ENCODE measurements around the gene ABCG8. TPM values are rescaled to one million over a fixed set of nuclear protein-coding genes. Genes with fewer than 3 reads are reported as not detected.
A peak's percentile ranks its signal among the peaks of the same experiment; 100 is the strongest.

ABCG8 gene
- total RNA-seq, result under 1 TPM; 0.53 to 0.67 TPM
- long read RNA-seq, result 0 reads

DNA sequence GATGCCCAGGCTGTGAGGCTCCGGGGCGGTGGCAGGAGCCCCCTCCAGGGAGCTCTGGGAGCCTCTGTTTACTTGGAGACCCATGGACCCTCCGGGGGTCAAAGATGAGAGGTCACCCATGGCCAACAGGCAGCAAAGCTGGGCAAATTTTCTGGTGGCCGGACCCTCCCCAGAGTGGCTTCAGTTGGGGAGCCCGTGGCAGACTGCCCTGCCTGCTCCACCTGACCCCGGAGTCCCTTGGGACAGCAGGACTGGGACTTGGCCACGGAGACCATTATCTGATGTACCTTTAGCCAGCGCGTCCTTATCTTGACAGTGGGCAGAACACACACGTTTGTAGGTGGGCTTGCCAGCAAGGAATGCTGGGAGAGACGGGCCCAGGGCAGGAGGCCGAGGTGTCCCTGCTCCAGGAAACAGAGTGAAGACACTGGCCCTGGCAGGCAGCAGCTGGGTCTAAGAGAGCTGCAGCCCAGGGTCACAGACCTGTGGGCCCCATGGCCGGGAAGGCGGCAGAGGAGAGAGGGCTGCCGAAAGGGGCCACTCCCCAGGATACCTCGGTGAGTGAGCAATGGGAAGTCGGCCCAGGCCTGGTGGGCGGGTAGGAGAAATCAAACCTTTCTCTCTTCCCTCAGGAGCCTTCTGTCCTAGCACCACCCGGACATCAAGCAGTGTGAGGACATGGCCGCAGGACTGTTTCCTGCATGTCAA, at the start of gene ABCG8, which contains the start of gene ABCG5:
Gene ABCG8, plus strand, starts transcription at position 412 of the 708 bp plus-strand sequence. Its CDS starts 83 bp downstream, at position 495.
Gene ABCG5, minus strand, starts transcription at position 280 of the 708 bp plus-strand sequence. Its CDS starts 160 bp downstream, at position 120.
- no peak for DNase-seq
- intact Hi-C loops (cut with DNase I, micrococcal nuclease), result no loop called here
- no peak for ATAC-seq

DNA sequence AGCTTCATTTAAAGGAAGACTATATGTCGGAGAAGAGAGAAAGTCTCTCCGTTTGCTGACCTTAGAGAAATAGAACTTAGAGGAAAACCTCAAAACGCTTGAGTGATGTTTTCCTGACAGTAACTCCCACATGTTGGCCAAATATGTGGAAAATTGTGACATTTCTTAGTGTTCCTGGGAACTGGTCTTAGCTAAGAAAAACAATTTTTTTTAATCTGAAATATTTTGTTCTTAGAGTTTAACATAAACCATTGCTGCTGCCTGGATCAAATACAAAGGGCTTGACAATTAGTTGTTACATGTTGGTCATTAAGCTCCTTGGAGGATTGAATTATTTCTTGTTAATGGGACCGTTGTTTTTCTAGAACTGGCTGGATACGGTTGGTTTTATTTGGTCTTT, 48.6 kb upstream of the ABCG8 start:
- intact Hi-C loops (cut with DNase I, micrococcal nuclease), result no loop called here
- DNase-seq, result no peak
- ATAC-seq, result no peak

DNA sequence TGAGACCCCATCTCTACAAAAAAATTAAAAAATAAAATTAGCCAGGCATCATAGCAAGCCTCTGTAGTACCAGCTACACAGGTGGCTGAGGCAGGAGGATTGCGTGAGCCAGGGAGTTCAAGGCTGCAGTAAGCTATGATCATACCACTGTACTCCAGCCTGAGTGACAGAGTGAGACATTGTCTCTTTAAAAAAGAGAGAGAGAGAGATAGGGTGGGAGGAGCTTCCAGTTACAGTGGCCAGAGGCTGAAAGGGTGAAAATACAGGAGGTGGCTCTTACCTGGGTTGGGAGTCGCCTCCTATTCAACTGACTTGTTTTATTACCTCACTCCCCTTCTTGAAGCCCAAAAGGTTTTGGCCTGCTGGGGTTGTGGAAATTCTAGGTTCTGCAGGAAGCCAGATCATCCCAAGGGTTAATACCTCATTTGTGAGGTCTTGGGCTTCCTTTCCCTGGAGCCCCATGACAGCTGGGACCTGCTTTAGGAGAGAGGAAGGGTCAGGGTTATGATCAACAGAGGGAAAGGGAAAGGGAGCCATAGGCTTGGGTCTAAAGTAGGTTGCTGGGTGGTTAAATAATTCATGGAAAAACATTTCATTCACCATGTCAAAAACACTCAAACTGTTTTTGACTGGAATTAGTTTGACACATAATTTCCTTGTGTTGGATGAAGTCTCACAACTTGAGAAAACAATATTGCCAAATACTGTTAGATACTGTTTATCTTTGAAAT, 47.6 kb upstream of the ABCG8 start:
- DNase-seq (no peak), ATAC-seq (peak; percentile 63)
- intact Hi-C loops (cut with DNase I, micrococcal nuclease), result no loop called here

DNA sequence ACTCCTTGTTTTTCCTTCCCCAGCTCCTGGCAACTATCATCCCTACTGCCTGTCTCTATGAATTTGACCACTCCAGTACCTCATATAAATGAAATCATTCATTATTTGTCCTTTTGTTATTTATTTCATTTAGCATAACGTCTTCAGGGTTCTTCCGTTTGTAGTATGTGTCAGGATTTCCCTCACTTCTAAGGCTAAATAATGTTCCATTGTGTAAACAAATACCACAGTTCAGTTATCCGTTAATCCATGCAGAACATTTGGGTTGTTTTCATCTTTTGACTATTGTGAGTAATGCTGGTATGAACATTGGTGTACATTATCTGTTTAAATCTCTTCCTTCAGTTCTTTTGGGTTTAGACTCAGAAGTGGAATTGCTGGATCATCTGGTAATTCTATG, 46.1 kb upstream of the ABCG8 start:
- ATAC-seq, result no peak
- DNase-seq, result no peak
- intact Hi-C loops (cut with DNase I, micrococcal nuclease), result no loop called here

DNA sequence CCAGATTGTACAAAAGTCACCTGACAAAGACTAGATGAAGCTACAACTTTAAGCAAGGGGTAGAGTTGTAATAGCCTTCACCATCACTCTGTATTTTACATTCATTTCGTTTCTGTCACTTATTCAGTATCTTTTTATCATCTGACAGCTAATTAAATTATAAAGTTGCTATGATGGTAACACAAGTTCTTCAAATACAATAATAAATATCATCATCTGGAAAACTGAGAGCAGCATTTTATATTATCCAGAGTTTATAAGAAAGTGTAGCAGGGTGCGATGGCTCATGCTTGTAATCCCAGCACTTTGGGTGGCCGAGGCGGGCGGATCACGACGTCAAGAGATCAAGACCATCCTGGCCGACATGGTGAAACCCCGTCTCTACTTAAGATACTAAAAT, 43.8 kb upstream of the ABCG8 start:
- ATAC-seq, result no peak
- intact Hi-C loops (cut with DNase I, micrococcal nuclease), result no loop called here
- no peak for DNase-seq

DNA sequence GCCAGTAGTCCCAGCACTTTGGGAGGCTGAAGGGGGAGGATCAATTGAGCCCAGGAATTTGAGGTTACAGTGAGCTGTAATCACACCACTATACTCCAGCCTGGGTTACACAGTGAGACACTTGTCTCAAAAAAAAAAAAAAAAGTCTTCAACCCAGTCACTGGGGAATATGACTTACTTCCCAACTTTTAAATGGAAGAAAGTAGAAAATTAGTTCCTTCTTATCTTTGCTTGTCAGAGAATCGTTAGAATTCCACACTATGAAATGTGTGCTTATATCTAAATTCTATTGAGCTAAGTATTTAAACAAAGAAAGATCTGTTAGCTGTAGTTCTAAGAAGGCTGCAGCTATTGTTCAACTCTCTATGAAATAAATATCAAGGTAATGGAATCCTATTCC, 42.6 kb upstream of the ABCG8 start:
- ATAC-seq (no peak), DNase-seq (no peak)
- intact Hi-C loops (cut with DNase I, micrococcal nuclease), result no loop called here

DNA sequence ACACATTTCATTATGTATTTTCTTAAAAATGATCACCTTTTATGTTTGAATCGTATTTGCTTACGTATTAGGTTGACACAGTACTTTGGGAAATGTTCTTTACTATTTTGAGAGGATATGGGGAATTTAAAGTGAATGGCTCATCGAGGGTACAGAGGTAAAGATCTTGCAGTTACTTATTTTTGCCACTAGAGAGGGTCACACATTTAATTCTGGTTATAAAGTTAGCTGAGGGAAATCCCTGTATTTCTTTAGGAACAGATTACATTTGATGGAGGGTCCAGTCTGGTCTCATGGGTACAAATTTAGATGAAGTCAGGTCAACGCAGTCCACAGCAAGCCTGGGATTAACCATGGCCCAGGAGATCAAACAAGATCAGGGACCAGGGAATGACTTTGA, 40.5 kb upstream of the ABCG8 start:
- intact Hi-C loops (cut with DNase I, micrococcal nuclease), result no loop called here
- ATAC-seq (peak; percentile 52), DNase-seq (no peak)

DNA sequence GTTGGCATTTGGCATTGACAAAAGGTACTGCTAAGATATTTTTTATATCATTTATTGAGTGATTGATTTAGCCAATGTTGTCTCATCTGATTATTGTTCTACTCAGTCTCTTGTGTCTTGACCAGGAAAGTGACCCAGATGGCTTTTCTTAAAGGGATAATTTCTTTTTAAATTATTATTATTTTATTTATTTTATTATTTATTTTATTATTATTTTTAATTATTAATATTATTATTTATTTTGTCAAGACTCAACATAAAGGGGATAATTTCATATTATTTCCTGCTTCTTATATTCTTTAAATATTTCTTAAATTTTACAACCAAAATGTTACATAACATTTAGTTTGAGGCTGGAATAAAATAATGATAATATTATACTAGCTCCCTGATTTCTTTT, 37.9 kb upstream of the ABCG8 start:
- intact Hi-C loops (cut with DNase I, micrococcal nuclease), result no loop called here
- DNase-seq (no peak), ATAC-seq (no peak)

DNA sequence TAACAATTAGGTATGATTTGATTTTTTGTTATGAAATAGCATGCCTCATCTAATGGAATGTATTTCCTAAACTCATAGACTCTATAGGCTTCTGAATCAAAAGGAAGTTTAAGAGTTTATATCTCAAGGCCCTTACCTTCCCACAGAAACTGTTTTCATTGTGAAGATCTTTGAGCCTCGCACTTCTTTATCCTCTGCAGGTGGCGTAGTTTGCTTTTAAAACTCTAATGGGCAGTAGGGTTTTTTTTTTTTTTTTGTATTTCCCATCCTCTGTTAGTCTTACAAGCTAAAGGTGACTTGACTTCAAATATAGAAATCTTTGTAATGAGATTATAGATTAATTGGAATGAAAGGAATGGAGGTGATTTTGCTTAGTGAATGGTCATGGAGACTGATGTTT, 36.6 kb upstream of the ABCG8 start:
- intact Hi-C loops (cut with DNase I, micrococcal nuclease), result no loop called here
- peak; percentile 57 for ATAC-seq
- DNase-seq, result no peak

DNA sequence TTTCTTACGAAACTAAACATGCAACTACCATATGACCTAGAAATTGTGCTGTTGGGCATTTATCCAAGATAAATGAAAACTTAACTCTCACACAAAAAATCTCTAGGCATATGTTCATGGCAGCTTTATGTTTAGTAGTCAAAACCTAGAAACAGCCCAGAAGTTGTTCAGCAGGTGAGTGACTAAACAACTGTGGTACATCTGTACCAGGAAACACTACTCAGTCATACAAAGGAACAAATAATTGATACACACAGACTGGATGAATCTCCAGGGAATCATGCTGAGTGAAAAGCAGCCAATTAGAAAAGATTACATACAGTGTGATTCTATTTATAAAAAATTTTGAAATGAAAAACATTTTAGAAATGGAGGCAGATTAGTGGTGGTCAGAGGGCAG, 35.7 kb upstream of the ABCG8 start:
- ATAC-seq, result peak; percentile 51
- intact Hi-C loops (cut with DNase I, micrococcal nuclease), result no loop called here

DNA sequence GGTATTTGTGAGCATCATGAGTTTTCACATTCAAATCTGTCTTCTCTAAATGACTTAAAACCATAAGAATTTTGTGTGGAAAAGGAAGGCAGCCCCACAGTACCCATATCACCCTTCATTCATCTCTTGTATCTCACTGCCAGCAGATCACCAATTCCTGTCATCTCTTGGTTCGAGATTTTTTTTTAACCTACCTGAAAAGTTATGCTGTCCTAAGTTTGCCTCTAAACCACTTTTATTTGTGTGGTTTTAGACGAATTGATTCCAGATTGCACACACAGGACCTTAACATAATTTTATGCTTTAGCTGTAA, 32.1 kb upstream of the ABCG8 start:
- DNase-seq (no peak), ATAC-seq (no peak)
- intact Hi-C loops (cut with DNase I, micrococcal nuclease), result no loop called here

More for the DNA sequence above, 35.7 kb upstream of the ABCG8 start:
- no peak for DNase-seq

DNA sequence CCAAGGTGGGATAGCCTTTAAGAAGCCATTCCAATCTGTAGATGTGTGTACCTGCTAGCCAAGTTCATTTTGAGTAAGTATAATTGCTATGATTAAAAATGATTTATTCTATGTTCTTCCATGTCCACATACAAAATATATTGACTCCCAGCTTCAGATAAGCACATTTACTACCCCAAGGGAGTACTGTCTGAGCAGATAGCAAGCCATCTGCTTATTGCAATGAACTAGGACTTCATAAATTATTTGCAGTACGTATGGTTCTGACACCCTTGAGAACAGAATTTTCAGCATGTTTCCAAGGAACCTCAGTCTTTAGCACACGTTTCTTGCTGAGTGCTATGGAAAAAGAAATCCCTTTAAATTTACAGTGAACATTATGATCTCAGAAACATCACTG, 28.3 kb upstream of the ABCG8 start:
- ATAC-seq (no peak), DNase-seq (no peak)
- intact Hi-C loops (cut with DNase I, micrococcal nuclease), result no loop called here

DNA sequence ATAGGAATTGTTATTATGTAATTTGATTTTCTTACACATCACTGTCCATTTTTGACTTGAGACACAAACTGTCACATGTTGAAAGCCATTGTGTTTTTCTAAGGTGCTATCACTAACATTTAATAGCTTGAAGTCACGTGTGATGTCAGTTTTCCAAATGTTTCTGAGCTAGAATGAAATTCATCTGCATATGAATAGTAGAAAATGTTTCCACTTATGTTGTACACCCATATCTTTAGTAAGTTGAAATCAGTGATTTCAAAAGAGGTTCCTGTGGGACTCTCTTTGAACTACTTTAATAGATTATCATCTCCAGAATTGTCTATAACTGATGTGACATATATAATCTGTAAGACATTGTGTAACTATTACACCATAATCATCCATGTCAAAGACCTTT, 27.9 kb upstream of the ABCG8 start:
- DNase-seq (no peak), ATAC-seq (no peak)
- intact Hi-C loops (cut with DNase I, micrococcal nuclease), result no loop called here

DNA sequence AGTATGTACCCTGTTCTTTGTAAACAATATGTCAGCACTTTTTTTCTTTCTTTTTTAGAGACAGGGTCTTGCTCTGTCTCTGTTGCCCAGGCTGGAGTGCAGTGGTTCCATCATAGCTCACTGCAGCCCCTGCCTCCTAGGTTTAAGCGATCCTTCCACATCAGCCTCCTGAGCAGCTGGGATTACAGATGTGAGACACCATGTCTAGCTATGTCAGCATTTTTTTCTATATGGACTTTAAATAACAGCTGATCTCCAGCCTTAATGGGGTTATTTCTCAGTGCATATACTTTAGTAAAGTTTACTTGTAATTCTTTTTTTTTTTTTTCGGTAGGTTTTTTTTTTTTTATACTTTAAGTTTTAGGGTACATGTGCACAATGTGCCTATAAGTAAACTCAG, 26.8 kb upstream of the ABCG8 start:
- no peak for ATAC-seq
- no peak for DNase-seq
- intact Hi-C loops (cut with DNase I, micrococcal nuclease), result no loop called here

DNA sequence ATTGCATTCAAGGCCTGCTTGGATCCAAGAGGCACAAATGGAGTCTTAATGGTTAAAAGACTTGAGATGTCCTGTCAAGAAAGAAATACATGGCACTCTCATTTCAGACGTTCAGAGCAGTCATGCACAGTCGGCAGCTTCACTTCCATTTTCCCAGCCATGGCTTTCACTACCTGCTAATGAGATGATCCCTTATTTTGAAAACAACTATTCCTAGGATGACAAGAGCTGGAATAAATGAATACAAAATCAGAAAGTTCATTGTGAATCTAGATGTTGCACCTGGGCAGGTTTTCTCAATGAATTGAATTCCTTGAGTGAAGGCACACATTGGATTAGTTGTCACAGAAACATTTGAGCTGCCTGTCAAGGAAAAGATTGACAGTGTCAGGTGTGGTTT, 25.8 kb upstream of the ABCG8 start:
- intact Hi-C loops (cut with DNase I, micrococcal nuclease), result no loop called here
- ATAC-seq (no peak), DNase-seq (no peak)

DNA sequence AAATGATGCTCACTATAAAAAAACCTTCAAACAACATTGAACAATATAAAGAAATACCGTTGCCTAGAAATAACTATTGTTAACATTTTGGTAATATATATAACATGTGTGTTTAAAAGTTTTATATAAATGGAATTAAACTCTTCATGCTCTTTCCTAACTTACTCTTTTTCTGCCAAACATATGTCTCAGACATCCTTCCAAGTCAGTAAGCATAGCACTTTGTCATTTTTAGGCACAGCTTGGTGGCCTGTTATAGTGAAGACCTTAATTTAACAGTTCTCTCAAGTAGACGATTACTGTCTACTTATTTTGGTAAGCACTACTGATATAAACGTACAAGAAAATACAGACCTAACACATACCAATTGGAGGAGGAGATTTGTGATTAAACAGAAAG, 24.1 kb upstream of the ABCG8 start:
- ATAC-seq, result no peak
- no peak for DNase-seq
- intact Hi-C loops (cut with DNase I, micrococcal nuclease), result no loop called here

DNA sequence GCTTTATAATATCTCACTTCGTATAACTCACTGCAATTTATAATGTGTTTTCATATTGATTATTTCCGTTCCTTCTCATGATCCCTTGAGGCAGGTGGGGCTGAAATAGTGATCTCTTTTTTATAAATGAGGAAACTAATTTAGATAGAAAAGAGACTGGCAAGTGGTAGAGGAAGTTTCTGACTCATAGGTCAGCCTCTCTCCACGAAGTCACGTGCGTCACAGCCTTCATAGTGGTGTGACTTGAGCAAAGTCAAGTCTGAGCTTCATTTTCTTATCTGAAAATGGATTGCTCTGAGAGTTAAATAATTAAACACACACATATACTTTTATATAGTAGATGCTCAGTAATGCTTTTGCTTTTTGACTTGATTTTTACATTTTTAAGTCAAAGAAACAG, 20.0 kb upstream of the ABCG8 start:
- DNase-seq (peak; percentile 75 to 91), ATAC-seq (peak; percentile 91)
- intact Hi-C loops (cut with DNase I, micrococcal nuclease), result no loop called here

DNA sequence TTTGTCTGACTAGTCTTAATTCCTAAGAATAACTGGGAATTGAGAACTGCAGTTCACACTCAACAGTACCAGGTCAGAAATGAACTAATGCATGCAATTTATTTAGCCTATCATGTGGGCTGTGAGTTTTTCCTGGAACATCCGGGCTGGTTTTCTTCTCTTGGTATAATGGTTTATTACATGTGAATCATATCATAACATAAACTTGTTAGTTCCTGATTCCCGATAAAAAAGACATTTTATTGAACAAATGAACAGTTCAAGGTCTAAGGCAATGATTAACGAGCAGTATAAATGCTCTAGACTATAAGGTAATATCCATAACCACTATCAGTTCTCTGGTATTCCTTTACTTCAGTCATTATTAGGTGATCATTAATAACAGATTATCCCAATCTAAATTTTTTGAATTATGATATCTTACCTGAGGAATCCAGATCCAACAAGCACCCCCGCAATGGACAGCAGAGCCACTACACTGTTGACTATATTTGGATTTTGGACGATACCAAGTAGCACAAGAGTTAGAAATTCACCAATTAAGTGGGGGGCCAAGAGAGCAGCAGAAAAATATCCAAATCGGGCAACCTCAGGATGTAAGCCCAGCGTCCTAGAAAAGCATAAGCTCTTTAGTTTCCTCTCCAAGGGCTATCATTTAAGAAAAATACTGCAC, 19.1 kb upstream of the ABCG8 start:
- DNase-seq (no peak), ATAC-seq (peak; percentile 78)
- intact Hi-C loops (cut with DNase I, micrococcal nuclease), result no loop called here

DNA sequence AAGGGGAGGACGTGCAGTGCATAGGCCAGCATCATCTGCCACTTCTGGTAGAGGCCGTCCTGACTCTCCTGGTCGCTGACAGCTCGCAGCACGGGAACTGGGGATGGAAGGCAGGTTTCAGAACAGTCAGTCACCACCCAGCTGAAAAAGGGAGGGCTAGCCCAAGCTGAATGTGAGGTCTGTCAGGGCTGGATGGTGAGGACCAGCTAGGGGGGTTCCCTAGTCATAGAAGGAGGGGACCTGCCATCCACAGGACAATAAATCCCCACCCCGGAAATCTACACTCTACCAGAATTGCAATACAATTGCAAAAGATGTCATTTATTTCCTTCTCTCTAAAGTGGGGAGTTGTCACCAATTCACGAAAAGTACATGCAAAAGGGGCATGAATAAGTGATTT, 15.9 kb upstream of the ABCG8 start:
- DNase-seq, result no peak
- intact Hi-C loops (cut with DNase I, micrococcal nuclease), result no loop called here
- ATAC-seq, result no peak

DNA sequence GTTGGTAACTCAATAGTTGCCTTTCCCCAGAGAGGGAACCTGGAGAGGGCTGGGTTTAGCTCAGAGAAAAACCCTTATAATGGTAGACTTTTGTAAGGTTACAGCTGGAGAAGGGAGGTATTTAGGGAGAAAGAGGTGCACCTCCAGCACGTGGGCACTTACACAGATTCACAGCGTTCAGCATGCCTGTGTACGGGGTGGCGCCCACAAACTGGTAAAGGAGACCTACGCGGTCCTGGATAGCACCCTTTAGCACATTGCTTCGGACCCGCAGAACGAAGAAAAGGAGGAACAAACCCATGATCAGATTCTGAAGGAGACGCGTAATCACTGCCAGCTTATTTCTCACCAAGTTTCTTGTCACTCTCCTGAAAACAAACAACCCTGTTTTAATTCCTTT, 15.0 kb upstream of the ABCG8 start:
- ATAC-seq, result no peak
- DNase-seq, result no peak
- intact Hi-C loops (cut with DNase I, micrococcal nuclease), result no loop called here
